Measurements from ENCODE around the gene SIGLEC6.

- TF ChIP-seq POLR2A (IDR thresholded peaks at IDR 0.05) = no peak
- TF ChIP-seq CTCF (IDR thresholded peaks at IDR 0.05) = no peak
Measured at GRCh38 chr19:51539821-51540366, 8.4 kb upstream of the SIGLEC6 start.

Data from esophagus squamous epithelium (tissue), 4 donors.